GM18499 (cell line): ENCODE data around the gene TRIM28.

ENCODE experiments used
- ATAC-seq: cut with Tn5 transposase; IDR thresholded peaks from one replicate; pipeline ENCODE4 v1.9.1; 2021; ENCODE audit warnings: moderate number of reproducible peaks; ENCODE audit not compliant: insufficient read depth, unreplicated experiment

TRIM28 gene

GRCh38 chr19:58558623-58559274 lies 14.9 kb downstream of the TRIM28 start:
- peak; percentile 34 for ATAC-seq

GRCh38 chr19:58559275-58560006 lies 15.6 kb downstream of the TRIM28 start:
- no peak for ATAC-seq

- no peak for ATAC-seq
These were observed 16.4 kb downstream of the TRIM28 start for GRCh38 chr19:58560007-58560887.

GRCh38 chr19:58560921-58561320 lies 17.1 kb downstream of the TRIM28 start:
- ATAC-seq: no peak

- no peak for ATAC-seq
These were observed 17.7 kb downstream of the TRIM28 start for GRCh38 chr19:58561373-58562121.

- no peak for ATAC-seq
These were observed 18.5 kb downstream of the TRIM28 start for GRCh38 chr19:58562122-58563033.

- ATAC-seq: no peak
These were observed 19.2 kb downstream of the TRIM28 start for GRCh38 chr19:58563034-58563573.

- no peak for ATAC-seq
These were observed 20.0 kb downstream of the TRIM28 start for GRCh38 chr19:58563823-58564222.

- ATAC-seq: no peak
These were observed 23.1 kb downstream of the TRIM28 start for GRCh38 chr19:58566989-58567388.

- ATAC-seq: no peak
These were observed 24.7 kb downstream of the TRIM28 start for GRCh38 chr19:58568453-58569130.

GRCh38 chr19:58569191-58569942 lies 25.5 kb downstream of the TRIM28 start:
- ATAC-seq: no peak

GRCh38 chr19:58569943-58570670 lies 26.2 kb downstream of the TRIM28 start:
- ATAC-seq: no peak

GRCh38 chr19:58570770-58571574 lies 27.1 kb downstream of the TRIM28 start:
- no peak for ATAC-seq

GRCh38 chr19:58571575-58571947 lies 27.7 kb downstream of the TRIM28 start:
- ATAC-seq: no peak

- no peak for ATAC-seq
These were observed 28.4 kb downstream of the TRIM28 start for GRCh38 chr19:58572026-58572817.
